Subcutaneous preadipocyte (primary cell): ENCODE results near the gene KDM5B. TPM values are rescaled to one million over a fixed set of nuclear protein-coding genes. Genes with fewer than 3 reads are reported as not detected.

Experiments
- small RNA-seq: library from RNA; depleted of rRNA; stranded (forward); fragments of <200 nt; gene quantifications from one replicate; pipeline ENCODE3, GENCODE V24; 2012
- total RNA-seq: library from RNA; depleted of rRNA; stranded (reverse); fragments of >200 nt; gene quantifications from 2 replicates; pipeline ENCODE4 v1.2.3, GENCODE V29; 2012

KDM5B gene
- 47.8 and 60.0 TPM in 2 replicates for total RNA-seq

GRCh38 chr1:202807926-202808757 lies at the start of gene KDM5B:
Gene KDM5B, minus strand, starts transcription at chr1:202808421. Its CDS starts 116 bp downstream, at chr1:202808305.

GRCh38 chr1:202810615-202811295 lies 2.5 kb upstream of the KDM5B start, which contains the start of gene PCAT6:
Gene PCAT6, plus strand, starts transcription at chr1:202810954.

GRCh38 chr1:202710070-202711045 lies 97.9 kb downstream of the KDM5B start, which contains the start of gene SYT2:
Gene SYT2, minus strand, starts transcription at chr1:202710454. Its CDS starts 104,682 bp downstream, at chr1:202605772.

Small RNA genes lying within 50 kb of the gene (small RNA-seq; reads per million reads assigned to genes)
- gene AC098934.3: 0.14 reads per million

Other genes starting within 250 kb of the KDM5B start
- gene SYT2, start 98.0 kb downstream of the KDM5B start, total RNA-seq: not detected in 2 replicates
- gene PCAT6, start 2.5 kb upstream of the KDM5B start, total RNA-seq: not detected in 2 replicates
- 5.3 and 6.6 TPM in 2 replicates for gene RABIF, start 80.7 kb upstream of the KDM5B start, total RNA-seq
- 24.6 and 26.2 TPM in 2 replicates for gene KLHL12, start 118.8 kb upstream of the KDM5B start, total RNA-seq
- 72.4 and 82.3 TPM in 2 replicates for gene ADIPOR1, start 149.9 kb upstream of the KDM5B start, total RNA-seq
- gene CYB5R1, start 158.8 kb upstream of the KDM5B start, total RNA-seq: 19.0 and 27.2 TPM in 2 replicates
- gene TMEM183A, start 199.0 kb upstream of the KDM5B start, total RNA-seq: 90.4 and 102 TPM in 2 replicates
- 2.3 and 7.0 TPM in 2 replicates for gene PPFIA4, start 218.1 kb upstream of the KDM5B start, total RNA-seq